ENCODE measurements around the gene GALT. TPM values are rescaled to one million over a fixed set of nuclear protein-coding genes. Genes with fewer than 3 reads are reported as not detected.

Gene GALT
- total and polyA plus RNA-seq, 2 donors (not counting 1 experiment from before 2014, with no cell fraction given) = 111 to 167 TPM

GRCh38 chr9:34665067-34665380 is 18.5 kb downstream of the GALT start:
- H3K4me3 Mint-ChIP-seq = peak overlapping the region; percentile 94
- Histone ChIP-seq H3K36me3 (replicated peaks in 1 of 2; ENCODE audit: control extremely low read depth in 1 of 2, control insufficient read depth in 1 of 2, extremely low read depth in 1 of 2, insufficient read depth in 2 of 2, low read length in 1 of 2) (no peaks in the 10 kb centered on the region), H3K79me2 (ENCODE audit: control insufficient read depth, insufficient read depth, low read length) (no peaks in the 10 kb centered on the region), H2AFZ (ENCODE audit: insufficient read depth, low read depth, low read length, poor library complexity, severe bottlenecking) (peak overlapping the region; percentile 91), H3K4me2 (replicated peaks; ENCODE audit: low read depth, low read length, poor library complexity, severe bottlenecking) (peak overlapping the region; percentile 99), H3K9ac (ENCODE audit: low read length) (peak overlapping the region; percentile 97), H3K9me3 (ENCODE audit: control extremely low read depth in 1 of 3, control insufficient read depth in 2 of 3, insufficient read depth in 1 of 3, low read length in 2 of 3) (peaks cover 0 to 13% (median 5%) of the 10 kb centered on the region in 3 donors), H4K20me1 (ENCODE audit: control insufficient read depth, insufficient read depth, low read length, poor library complexity, severe bottlenecking) (no peaks in the 10 kb centered on the region), H3K27me3 (replicated peaks in 1 of 4; ENCODE audit: control extremely low read depth in 1 of 4, control insufficient read depth in 3 of 4, insufficient read depth in 4 of 4, low read length in 3 of 4) (no peaks in the 10 kb centered on the region), H3K4me3 (ENCODE audit: control extremely low read depth in 1 of 5, extremely low read depth in 1 of 5, insufficient read depth in 1 of 5, low read depth in 2 of 5, low read length in 4 of 5) (peak overlapping the region in 4 of 5 experiments; percentile 65 to 87 (median 85)), H3K27ac (ENCODE audit: low read length in 2 of 2) (no peak overlapping the region), H3K4me1 (ENCODE audit: control insufficient read depth in 2 of 2, insufficient read depth in 2 of 2, low read length in 2 of 2) (peaks cover 10 to 18% of the 10 kb centered on the region in 2 donors)
- ChIA-PET POLR2A (interaction anchor here (1.0 to 1.8 kb wide), 4 partner anchors 11 to 27 kb away, joined by 3 to 13 read pairs (median 8); partner anchors contain the start of genes GALT and SIGMAR1), CTCF (interaction anchor here (0.6 to 4.9 kb wide), 7 partner anchors 12 to 415 kb away, joined by 3 to 34 read pairs (median 4); partner anchors contain the start of genes FANCG, GALT and SIGMAR1)
- TF ChIP-seq EZH2 (IDR thresholded peaks at IDR 0.05; ENCODE audit: borderline replicate concordance, insufficient read depth, low read depth, low read length, poor library complexity, severe bottlenecking) (no peak), CTCF (IDR thresholded peaks at IDR 0.05) (no peak)
- WGBS (ENCODE audit: insufficient coverage) = 2% methylated on average over 26 of the region's 26 CpGs
- intact Hi-C loops (cut with micrococcal nuclease) = loop anchor here (1.0 to 5.0 kb wide), 6 partner anchors 19 to 1147 kb away; partner anchors contain the start of genes DNAJB5, GALT, MYORG and RPP25L
- no peaks in the 10 kb centered on the region for H3K27me3 Mint-ChIP-seq
- peaks cover 20% of the 10 kb centered on the region for H3K4me1 Mint-ChIP-seq
- ATAC-seq (ENCODE audit: low read depth) = no peak
- peak overlapping the region; percentile 94 for H3K27ac Mint-ChIP-seq
- H3K9me3 Mint-ChIP-seq (ENCODE audit: insufficient read depth) = peaks cover 8% of the 10 kb centered on the region
- no peak for DNase-seq
